GM12874 (cell line): ENCODE results near the gene DUSP9.

Experiments used
- CTCF ChIP-seq: IDR thresholded peaks from 2 replicates; pipeline ENCODE4 v1.5.1; 2011; ENCODE audit warnings: low read depth, mild to moderate bottlenecking, control low read depth, low read length, moderate library complexity; ENCODE audit not compliant: insufficient read depth

DUSP9 gene

DNA sequence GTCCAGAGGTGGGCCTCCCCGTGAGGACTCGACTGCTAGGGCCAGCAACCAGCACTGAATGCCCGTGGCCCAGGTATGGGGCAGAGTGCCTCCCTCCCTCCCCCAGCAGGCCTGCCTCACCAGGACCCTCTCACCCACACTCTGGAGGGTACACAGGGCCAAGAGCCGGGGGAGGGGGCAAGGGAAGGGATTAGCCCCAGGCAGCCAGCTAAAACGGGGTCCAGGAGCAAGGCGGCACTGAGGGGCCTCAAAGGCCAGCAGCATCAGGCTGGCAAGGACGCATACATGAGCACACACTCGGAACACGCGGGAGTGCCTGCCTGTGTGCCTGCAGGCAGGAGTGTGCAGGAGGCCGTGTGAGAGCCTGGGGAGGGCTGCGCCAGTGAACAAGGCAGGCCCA is 18.3 kb upstream of the DUSP9 start:
- no peak for TF ChIP-seq CTCF

DNA sequence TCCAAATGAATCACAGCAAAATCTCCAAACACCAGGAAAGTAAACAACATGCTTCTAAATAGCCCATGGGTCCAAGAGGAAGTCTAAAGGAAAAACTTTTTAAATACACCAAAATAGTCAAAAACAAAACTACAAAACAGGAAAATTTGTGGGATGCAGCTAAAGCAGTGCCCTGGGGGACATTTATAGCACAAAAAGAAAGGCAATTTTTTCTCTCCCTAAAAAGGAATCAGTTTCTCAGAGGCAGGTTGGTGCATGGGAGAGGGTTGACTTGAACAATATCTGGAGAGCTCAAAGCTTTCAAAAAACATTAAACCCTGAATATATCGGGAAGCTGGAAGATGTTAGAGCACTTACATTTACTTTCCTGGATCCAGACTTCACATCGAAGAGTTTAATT is 15.7 kb upstream of the DUSP9 start:
- no peak for TF ChIP-seq CTCF

GRCh38 chrX:153631907-153632594 is 15.0 kb upstream of the DUSP9 start:
- TF ChIP-seq CTCF: no peak

- no peak for TF ChIP-seq CTCF
Observed at GRCh38 chrX:153632595-153632946, 14.4 kb upstream of the DUSP9 start.

DNA sequence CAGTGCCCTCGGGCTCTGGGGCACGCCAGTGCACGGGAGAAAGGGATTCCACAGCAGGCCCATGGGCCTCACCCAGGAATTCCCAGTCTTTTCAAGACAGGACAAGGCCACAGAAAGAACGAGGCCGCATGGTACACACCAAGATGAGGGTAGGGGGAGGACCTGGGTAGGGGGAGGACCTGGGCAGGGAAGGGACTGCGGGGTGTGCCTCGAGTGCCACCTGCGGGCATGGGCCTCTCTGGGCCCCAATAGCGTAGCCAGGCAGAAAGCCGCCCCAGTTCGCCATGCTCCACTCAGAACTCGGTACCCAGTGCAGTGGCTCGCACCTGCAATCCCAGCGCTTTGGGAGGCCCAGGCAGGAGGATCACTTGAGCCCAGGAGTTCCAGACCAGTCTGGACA is 14.0 kb upstream of the DUSP9 start:
- TF ChIP-seq CTCF: no peak

GRCh38 chrX:153633607-153634180 is 13.3 kb upstream of the DUSP9 start:
- TF ChIP-seq CTCF: no peak

- no peak for TF ChIP-seq CTCF
Observed at GRCh38 chrX:153634236-153634635, 12.8 kb upstream of the DUSP9 start.
